ENCODE measurements around the gene ROBO1. TPM values are rescaled to one million over a fixed set of nuclear protein-coding genes. Genes with fewer than 3 reads are reported as not detected.

The ROBO1 gene
- total and polyA plus RNA-seq, 2 of the 8 experiments (the other 6 are each of a cell fraction or from before 2014, with no cell fraction given) = 51.4 to 91.0 TPM

DNA sequence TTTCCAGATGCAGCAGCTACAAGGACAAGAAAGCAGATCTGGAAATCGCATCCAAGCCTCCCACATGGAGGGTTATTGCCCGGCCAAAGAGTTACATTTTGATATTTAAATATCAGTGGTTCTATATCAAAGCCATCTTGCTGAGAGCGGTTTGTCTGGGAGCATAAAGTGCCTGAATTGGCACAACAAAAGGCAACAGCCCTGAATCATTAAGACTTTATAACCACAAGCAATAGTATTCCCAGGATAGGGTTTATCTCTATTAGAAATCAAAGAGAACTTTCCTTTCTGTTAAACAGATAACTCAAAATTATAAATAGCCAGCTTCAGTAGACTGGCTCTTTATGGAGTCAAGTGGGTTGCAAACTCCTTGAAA is 564.7 kb downstream of the ROBO1 start (continued):
- TF ChIP-seq POU5F1 (IDR thresholded peaks at IDR 0.05; ENCODE audit: low read depth, low read length) (no peak), CREB1 (IDR thresholded peaks at IDR 0.05) (no peak)
